Midbrain (tissue), 1 donor: ENCODE data around the gene PDCD1LG2.

Experiments used
- DNase-seq: peaks from one replicate; lab custom pipeline; 2025; lab: John Stamatoyannopoulos, UW

Gene PDCD1LG2

DNA sequence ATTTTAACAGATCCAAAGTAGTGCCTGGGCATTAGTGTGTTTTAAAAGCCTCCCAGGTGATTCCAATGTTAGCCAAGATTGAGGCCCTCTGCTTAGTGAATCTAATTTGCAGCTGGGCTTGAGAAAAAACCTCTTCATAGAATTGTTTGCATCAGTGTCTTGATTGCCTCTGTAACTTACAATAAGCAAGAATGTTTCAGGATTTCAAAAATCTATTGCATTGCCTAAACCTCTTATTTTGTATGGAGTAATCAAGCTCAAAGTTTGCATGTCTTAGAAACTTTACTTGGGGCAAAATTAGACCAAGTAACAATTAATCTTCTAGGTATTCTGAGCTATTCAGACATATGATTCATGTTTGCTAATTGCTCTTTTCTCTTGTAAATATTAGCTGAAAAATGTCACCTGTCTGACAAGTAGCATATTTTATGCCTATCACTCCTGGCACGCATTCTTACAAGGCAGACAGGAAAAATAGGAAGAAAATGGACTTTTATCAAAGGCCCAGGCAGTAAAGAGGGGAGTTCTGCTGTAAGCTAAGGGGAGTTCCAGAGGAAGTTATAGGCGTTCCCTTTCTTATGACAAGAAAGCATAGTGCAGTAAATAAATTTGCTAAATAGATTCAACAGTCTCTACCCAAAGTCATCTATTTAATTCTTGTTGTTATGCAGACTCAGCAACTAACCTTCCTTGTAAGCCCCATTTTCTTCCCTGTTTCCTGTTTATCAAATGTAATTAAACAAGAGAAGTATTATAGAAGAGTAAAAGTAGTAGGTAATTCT, 21.0 kb downstream of the PDCD1LG2 start:
- no peak for DNase-seq

DNA sequence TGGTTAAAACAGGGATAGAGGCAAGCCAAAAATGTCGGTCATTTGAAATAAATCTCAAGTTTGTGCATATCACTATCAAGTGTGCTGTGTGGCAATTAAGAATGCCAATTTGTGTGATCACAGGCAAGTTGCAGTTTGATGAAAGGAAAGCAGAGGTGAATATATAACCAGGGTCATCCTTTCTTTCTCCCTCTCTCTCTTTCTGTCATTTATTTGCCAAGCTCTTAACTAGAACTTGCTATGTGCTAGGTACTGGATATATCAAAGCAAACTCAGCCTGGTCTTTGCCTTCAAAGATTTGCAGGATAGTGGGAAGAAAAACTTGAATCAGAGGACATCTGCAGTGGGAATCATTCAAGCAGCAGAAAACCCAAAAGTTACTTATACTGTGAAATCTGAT, 22.0 kb downstream of the PDCD1LG2 start:
- DNase-seq: no peak

DNA sequence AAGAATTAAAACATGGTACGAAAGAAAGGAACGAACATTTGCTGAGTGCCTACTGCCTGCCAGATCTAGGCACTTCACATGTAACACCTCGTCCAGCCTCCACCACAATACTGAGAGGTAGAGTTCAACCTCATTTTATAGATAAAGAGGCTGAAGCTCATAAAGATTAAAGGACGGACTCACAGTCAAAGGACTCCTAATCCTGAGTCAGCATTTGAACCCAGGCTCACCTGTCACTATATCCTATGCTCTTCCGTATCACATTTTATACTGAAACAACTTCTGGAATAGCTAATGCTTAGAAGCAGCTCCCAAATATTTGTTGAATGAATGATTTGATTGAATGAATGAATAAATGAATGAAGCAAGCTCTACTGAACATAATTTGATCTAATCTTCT, 22.5 kb downstream of the PDCD1LG2 start:
- DNase-seq: no peak

DNA sequence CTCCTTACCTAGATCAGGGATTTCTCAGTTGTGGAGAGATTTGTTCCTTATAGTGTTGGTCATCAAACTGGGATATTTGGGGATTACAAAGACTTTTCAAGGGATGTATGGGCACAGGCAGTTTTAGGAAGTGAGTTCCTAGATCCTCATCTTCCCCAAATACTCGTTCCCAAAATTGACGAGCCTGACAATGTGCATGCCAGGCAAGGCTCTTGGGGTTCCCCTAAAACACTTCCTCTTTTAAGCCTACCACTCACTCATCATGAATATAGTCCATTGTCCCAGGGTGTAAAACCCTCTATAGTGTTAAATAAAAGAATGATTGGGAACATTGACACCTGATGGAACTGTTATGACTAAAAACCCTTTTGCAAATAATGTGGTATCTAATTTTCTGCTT, 26.4 kb downstream of the PDCD1LG2 start:
- no peak for DNase-seq

DNA sequence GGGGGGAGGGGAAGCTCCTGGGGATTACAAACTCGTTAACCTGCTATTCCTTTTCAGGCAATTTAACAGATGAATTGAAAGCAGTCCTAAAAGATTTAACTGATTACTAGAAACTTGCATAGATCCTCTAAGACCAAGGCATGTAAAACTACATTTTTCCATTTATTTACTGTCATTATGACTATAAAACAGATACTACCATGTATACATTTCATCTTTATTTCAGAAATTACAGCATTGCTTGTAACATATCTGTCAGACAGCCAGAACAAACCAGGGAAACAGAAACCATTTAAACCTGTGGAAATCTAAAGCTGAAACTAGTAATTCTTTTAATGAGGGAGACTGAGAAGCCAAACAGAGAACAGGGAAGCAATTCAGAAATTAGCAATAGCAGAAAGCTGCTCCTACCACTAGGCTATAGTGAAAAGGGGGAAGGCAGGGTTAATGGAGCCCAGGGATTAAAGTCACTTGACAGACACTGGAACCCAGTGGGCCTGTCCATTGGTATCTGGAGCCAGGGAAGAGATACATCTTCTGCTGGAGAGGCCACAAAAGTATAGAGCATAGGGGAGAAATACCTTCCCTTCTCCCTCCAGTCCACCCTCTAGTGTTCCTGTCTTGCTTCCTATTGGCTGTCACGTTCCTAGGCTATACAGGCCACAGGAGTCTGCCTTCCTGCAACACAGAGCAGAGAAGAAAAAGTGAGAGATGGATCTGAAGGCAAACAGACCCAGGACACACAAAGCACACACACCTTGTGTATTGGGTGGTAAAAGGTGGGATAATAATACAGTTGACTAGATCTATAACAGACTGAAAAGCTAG, 33.8 kb downstream of the PDCD1LG2 start:
- DNase-seq: no peak

DNA sequence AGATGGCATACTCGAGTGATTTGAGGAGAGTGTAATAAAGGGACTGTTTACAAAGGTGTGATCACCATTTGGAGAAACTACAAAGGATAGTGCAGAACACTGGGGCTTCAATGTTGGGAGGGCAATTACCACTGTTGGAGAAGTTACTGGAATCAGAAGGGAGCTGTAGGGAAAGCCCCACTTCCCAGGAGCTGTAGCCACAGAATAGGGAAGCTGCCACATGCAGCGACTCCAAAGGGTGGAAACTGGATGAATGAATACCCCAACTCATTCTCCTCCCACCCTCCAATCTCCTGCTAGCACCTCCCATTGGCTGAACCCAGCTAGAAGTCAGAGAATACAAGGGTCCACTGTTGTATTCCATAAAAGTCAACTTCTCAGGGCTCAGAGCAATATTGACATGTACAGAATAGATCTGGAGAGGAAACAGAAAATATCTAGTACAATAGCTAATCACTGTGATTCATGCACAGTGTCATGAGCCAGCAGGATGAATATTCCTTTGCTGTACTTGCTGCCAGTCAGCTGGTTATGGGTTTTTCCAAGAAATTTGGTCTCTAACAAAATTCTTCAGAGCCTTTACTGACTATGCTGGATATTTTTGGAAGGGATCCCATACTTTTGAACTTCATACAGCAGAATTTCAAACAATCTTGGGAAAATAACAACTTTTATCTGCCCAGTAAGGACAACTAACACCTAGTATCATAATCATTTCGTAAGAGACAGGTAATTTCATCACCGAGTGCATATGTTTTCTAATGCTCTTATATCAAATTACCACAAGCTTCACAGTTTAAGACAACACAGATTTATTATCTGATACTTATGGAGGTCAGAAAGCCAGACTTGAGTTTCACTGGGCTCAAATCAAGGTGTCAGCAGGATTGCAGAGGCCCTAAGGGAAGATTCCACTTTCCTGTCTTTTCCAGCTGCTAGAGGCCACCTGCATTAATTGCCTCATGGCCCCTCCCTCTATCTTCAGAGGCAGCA, 39.6 kb downstream of the PDCD1LG2 start:
- DNase-seq: no peak

DNA sequence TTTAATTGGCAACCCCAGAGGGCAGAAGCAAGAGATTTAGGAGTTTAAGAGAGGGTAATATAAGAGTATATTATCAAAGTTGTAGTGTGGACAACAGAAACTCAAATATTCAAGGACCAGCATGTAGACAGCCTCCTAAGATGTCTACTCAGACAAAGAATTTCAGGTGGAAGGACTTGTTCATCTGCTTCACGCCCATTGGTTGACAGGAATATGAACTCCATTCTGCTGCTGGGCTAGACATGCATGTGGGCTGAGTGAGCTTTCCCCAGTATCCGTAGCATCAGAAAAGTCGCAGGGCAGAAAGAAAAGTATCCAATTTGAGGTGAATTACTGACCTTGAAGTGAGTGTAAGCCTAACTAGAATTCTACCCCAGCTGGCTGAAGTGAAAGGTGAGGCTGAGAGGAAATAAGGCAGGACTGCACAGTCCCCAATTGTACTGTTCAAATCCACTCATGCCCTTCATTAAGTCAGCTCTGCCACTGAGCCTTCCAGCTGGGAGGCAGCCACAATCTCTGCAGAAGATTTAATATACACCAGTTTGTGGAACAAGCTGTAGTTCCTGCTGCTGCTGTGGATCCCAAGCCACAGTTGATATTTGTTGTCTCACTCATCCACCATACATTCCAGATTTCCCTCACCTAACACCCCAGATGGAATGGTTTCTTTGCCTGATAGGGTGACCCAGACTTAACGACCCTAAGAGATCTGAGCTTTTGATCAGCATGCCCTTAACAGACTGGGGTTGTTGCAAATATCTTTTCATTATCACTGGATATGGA, 41.2 kb downstream of the PDCD1LG2 start:
- DNase-seq: no peak

DNA sequence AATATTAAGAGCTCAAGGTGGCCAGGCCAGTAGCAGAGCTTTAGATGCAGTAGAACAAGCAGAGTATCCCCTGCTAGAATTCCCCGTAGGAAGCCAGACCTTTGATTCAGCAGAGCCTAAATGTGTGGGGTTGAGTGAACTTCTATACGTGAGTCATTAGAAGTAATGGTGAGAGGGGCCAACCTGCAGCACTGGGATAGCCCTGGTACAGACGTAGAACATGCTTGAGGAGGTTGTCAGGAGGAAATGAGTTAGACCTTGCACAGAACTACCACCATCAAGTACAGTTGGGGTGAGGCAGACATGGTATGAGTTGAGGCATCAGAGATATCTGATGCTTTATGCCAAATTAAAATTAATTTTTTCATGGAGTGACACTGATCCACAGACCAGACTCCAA, 42.0 kb downstream of the PDCD1LG2 start:
- no peak for DNase-seq

DNA sequence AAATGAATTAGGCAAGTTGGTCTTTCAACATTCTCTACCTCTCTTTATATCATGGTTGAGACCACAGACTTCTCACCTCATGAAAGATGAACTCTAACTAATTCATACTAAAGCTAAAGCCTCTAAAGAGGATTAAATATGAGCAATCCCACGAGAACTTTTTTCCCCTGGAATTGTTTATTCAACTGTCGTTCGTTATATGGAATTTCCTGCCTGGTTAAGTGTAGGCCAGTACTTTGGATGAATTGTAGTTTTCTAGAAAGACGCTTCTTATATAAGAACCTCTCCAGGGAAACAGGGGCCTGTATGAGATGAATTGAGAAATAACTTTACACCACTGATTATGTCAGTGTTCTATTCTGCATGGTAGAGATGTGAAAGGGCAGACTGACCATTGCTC, 42.9 kb downstream of the PDCD1LG2 start:
- no peak for DNase-seq

DNA sequence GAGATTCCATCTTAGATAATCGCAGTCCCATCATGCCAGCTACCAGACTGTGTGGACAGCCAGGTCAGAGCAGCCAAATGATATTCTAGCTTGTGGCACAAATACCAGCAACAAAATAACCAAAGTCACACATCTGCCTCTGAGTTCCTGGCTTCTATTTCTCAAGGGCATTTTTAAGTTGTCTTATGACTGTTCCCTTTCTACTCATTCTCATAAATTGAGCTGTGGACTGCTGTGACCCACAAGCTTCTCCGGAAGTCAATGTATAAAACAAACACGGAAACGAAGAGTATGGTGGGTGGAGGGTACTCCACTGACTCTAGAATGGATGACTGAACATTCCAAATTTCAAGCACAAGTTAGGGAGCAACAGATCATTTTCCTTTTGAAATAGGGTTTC, 43.9 kb downstream of the PDCD1LG2 start:
- DNase-seq: no peak

DNA sequence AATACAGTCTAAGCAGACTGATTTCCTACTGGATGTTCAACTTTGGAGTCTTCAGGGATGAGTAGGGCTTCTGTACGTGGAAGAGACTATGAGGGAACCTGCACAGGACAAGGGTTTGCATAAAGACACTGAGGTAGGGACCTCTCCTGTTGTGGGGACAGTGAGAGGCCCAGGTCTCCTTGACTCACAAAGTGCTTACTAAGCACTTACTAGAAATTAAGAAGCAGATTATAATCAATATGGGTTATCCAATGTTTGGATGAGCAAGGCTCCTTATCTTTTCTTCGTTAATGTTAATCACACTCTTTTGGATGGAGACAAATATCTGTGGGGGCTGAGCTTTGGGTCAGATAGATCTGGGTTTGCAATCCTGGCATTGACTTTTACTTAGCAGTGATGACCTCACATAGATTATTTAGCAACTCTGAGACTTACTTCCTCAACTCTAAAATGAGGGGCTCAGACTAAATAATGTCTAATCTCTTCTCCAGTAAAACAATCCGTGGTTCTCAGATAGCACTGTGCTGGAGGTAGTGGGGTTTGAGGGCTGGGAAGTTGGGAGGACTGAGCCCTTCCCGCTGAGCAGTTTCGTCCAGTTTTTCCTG, 45.9 kb downstream of the PDCD1LG2 start:
- DNase-seq: no peak

DNA sequence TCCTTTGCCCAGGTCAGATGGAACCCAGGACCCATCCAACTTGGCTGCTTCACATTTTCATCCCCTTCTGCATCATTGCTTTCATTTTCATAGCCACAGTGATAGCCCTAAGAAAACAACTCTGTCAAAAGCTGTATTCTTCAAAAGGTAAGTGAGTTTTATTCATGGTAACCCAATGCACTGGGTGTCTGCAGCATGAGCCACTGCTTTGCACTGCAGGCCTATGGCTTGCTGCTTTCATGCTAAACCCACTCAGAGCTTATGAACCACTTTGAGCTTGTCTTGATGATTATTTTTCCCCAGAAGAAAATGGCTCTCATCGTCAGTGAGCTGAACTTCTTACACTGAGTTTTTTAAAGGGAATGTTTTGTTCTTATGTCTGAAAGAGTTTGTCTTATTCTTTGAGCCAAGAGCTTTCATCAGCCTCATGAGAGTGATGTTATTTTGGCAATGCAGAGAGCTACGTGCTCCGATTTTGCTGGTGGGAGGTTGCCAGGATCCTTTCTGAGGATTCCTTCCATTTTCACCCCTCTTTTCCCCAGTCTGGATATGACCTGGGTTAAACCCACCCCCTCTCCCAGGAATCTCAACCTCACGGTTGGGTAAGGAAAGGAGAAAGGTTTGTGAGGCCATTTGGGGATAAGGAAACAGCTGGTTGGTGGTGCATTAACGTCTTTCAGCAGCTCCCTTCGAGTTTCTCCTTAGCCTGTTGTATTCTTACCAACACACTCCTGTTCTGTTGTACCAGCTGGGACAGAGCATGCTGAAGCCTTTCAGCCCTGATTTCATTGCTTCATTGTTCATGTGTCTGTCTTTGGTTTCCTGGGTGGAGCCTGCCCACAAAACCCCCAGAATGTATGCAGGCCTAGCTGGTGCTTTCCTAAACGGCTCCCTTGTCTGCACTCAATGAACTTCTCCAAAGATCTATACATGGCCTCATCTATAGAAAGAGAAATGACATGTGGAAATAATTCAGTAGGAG, 47.6 kb downstream of the PDCD1LG2 start:
- DNase-seq: no peak

DNA sequence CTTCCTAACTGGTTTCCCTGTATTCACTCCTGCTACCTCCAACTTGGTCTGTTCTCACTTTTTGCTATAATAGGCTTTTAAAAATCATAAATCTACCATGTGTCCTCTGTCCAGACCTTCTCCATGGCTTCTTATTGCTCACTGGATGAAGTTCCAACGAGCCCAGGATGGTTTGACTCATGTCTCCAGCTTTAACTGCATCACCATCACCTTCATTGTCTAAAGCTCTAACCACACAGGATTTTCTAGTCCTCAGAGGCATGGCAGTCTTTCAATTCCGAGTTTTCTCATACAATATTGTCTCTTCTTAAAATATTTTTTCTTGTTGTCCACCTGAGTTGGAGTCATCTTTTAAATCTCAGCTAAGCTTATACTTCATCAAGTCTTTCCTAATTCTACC, 49.3 kb downstream of the PDCD1LG2 start:
- no peak for DNase-seq

DNA sequence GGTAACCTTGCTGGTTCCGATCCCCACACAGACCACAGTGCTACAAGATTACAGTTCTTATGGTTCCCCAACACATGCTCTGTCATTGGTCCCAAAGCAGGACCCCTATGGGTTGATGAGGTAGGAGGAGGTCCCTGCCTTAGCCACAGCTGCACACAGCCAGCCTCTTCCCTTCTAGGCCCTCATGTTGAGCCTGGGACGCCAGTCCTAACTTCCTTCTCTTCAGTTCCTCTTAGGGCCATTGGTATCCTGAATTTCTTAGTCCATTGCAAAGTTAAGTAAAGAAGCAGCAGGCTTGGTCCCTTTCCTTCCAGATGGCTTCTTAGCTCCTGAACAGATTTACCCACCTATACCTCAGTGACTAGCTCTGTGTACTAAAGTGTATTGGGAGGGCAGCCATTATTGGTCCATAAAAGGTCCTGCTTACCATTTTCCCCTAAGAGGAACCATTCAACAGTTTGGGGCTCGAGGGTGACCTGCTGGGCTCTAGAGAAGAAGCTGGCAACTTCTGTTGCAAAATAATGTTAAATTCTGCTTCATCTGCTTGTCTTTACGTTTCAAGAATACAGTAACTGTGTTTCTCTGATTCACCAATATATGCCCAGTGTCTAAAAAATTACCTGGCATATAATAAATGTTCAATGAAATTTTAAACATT, 50.2 kb downstream of the PDCD1LG2 start:
- no peak for DNase-seq

DNA sequence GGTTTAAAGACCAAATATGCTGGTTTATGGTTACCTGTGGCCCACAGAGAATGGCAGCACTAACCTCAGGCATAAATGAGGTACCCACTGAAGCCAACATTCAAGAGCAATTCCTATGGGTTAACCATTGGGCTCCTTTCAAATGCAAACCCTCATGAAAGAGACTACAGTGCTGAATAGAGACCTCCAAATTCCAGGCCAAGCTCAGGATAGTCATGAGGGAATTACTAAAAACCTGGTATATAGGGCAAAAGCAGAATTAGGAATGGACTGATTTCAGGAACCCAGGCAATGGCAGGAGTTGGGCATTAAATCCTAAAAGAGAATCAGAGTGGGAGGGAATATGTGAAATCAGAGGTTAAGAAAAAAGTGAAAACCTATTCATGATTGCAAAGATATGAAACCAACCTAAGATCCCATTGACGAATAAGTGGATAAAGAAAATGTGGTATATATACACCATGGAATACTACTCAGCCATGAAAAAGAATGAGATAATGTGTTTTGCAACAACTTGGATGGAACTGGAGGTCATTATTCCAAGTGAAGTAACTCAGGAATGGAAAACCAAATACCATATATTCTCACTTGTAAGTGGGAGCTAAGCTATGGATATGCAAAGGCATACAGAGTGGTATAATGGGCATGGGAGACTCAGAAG, 51.6 kb downstream of the PDCD1LG2 start:
- no peak for DNase-seq

DNA sequence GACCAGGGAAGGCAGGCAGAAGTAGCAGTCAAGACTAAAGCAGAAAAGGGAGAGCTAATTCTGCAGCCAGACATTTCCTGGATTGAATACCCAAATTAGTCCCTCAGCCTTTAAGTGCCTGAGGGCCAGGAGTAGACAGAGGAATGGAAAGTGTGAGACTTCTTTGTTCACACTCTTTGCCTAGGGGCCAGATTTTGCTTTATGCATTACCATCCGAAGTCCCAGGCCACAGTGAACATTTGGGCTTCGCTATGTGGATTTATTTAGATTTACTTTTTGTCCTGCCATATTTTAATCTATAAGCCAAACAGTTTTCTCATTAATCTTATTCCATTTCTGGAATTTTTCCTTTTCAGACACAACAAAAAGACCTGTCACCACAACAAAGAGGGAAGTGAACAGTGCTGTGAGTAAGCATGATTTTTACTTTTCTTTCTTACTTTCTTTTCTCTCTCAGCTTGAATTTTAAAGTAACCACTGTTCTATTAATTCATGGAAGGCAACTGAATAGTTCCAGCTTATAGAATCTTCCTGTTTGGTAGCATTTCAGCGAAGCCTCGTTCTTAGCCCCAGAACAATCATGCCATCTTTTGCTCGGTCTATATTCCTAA, 52.6 kb downstream of the PDCD1LG2 start:
- no peak for DNase-seq

DNA sequence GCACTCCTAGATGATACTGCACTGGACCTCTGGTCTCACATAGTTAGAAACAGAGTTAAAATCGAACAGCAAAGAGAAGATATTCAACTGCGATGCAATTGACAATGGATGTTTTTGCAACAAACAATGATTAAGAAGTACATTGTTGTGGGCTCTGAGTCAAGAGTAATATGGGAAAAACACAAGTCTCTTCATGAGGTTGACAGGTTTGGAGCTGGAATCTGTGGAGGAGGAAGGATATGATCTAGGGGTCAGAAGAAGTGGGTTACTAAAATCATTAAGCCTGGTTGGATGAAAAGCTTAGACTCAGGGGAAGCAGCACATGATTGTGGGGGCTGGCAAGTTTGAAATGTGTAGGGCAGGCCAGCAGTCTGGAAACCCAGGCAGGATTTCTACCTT, 53.1 kb downstream of the PDCD1LG2 start:
- DNase-seq: no peak

DNA sequence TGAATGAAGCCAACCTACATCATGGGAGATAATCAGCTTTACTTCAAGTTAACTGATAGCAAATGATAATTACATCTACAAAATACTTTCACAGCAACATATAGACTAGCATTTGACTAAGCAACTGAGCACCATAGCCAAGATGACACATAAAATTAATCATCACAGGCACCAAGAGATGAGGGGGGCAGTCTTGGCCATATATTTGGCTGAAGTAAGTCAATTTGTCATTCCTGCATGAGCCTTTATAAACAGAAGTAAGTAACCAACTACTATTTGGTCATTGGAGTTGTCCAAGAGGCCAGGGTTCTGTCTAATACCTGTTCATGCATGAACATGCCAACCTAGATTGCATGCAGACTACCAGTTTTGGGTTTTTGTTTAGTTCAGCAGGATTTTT, 53.6 kb downstream of the PDCD1LG2 start:
- no peak for DNase-seq
